Measurements from ENCODE around the gene NRL. TPM values are rescaled to one million over a fixed set of nuclear protein-coding genes. Genes with fewer than 3 reads are reported as not detected.

Gene NRL
- total RNA-seq, 2 donors from 2014 or later = 2.5 to 5.0 TPM

GRCh38 chr14:24131549-24131966 lies 16.8 kb upstream of the NRL start:
- H3K27ac ChIP-seq = peak overlapping the region; percentile 86 to 94
- H3K4me3 ChIP-seq = peak overlapping the region; percentile 39
- no peaks in the 10 kb centered on the region for H3K9me3 ChIP-seq
- TF ChIP-seq CTCF (IDR thresholded peaks at IDR 0.05) = no peak
- H3K27me3 ChIP-seq = no peaks in the 10 kb centered on the region
- DNase-seq (ENCODE audit: low spot score) = no peak
- H3K36me3 ChIP-seq = no peaks in the 10 kb centered on the region
- peaks cover 0 to 38% of the 10 kb centered on the region in 2 donors for H3K4me1 ChIP-seq

- H3K4me3 ChIP-seq = peak overlapping the region; percentile 39
- TF ChIP-seq CTCF (IDR thresholded peaks at IDR 0.05) = no peak
- DNase-seq (ENCODE audit: low spot score) = no peak
- H3K4me1 ChIP-seq = peaks cover 0 to 35% of the 10 kb centered on the region in 2 donors
- H3K36me3 ChIP-seq = no peaks in the 10 kb centered on the region
- no peaks in the 10 kb centered on the region for H3K27me3 ChIP-seq
- H3K27ac ChIP-seq = peak overlapping the region; percentile 86 to 94
- H3K9me3 ChIP-seq = no peaks in the 10 kb centered on the region
Measured at GRCh38 chr14:24130717-24131548, 16.2 kb upstream of the NRL start.

GRCh38 chr14:24130380-24130716 lies 15.6 kb upstream of the NRL start, which contains the start of gene FITM1:
TSS of gene FITM1 (plus strand) at chr14:24130659. CDS start at chr14:24131564, 905 bp downstream.
- TF ChIP-seq CTCF (IDR thresholded peaks at IDR 0.05) = no peak
- no peaks in the 10 kb centered on the region for H3K27me3 ChIP-seq
- H3K36me3 ChIP-seq = no peaks in the 10 kb centered on the region
- peaks cover 0 to 31% of the 10 kb centered on the region in 2 donors for H3K4me1 ChIP-seq
- no peak for DNase-seq (ENCODE audit: low spot score)
- H3K4me3 ChIP-seq = peak within 1 kb of the TSS; percentile 39
- peak within 1 kb of the TSS; percentile 86 to 94 for H3K27ac ChIP-seq
- H3K9me3 ChIP-seq = no peaks in the 10 kb centered on the region

- no peaks in the 10 kb centered on the region for H3K27me3 ChIP-seq
- H3K4me1 ChIP-seq = peaks cover 0 to 28% of the 10 kb centered on the region in 2 donors
- no peaks in the 10 kb centered on the region for H3K9me3 ChIP-seq
- H3K27ac ChIP-seq = no peak overlapping the region
- H3K36me3 ChIP-seq = no peaks in the 10 kb centered on the region
- no peak for DNase-seq (ENCODE audit: low spot score)
- no peak overlapping the region for H3K4me3 ChIP-seq
- no peak for TF ChIP-seq CTCF (IDR thresholded peaks at IDR 0.05)
Measured at GRCh38 chr14:24129410-24129998, 14.8 kb upstream of the NRL start.

- Histone ChIP-seq H3K9me3 (no peaks in the 10 kb centered on the region), H3K4me3 (no peak overlapping the region), H3K36me3 (peaks cover 9% of the 10 kb centered on the region), H3K4me1 (peaks cover 0 to 24% of the 10 kb centered on the region in 2 donors), H3K27ac (no peak overlapping the region), H3K27me3 (no peaks in the 10 kb centered on the region)
- no peak for DNase-seq (ENCODE audit: low spot score)
- TF ChIP-seq CTCF (IDR thresholded peaks at IDR 0.05) = no peak
Measured at GRCh38 chr14:24127673-24128072, 12.9 kb upstream of the NRL start.
